ENCODE results near the gene PLEKHG4B. TPM values are rescaled to one million over a fixed set of nuclear protein-coding genes. Genes with fewer than 3 reads are reported as not detected.

Gene PLEKHG4B
- total RNA-seq, 1 experiment from 2014 or later, result 0.28 TPM

DNA sequence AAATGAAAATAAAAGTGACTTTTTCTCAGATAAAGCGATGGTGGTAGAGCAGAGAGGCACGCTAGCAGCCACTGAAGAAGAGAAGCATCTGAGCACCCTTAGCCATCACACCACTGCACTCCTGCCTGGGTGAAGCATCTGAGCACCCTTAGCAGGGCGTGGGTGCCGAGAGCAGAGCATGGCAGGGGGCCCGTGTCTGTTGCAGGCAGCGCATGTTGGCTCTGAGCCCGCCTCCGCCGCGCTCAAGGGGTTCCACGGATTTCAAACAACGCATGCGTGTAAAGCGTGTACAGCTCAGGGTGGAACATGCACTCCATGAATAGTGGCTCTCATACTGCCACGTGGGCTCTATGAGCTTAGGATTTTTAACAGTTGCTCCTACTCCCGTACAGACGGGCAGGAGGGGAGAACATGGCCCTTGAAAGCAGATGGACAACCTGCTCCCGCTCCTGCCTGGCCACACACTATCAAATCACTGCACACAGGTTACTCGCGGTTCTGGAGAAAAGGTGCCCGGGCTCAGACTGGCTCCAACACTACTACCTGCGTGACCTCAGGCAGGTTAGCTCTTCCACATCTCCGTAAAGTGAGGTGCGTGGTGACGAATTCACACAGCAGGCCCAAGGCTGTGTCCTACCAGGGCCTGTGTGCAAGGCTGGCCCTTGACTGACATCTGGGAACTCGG lies 111.4 kb downstream of the PLEKHG4B start:
- no peak for DNase-seq (ENCODE audit: low spot score)
- BruUV-seq (replicated peaks), result no TSS peak
- CTCF ChIA-PET, result no interaction called here
- H3K36me3 ChIP-seq (ENCODE audit: insufficient read depth, low read length, poor library complexity, severe bottlenecking), result peaks cover 19% of the 10 kb centered on the region
- H3K4me1 ChIP-seq (ENCODE audit: insufficient read depth, low read length, poor library complexity, severe bottlenecking), result no peaks in the 10 kb centered on the region
- POLR2A ChIA-PET (ENCODE audit: low non-redundant PET), result no interaction called here
- intact Hi-C loops (cut with micrococcal nuclease; ENCODE audit: unreplicated experiment), result no loop called here
- H3K27me3 ChIP-seq (replicated peaks; ENCODE audit: insufficient read depth, low read depth, low read length, poor library complexity), result no peaks in the 10 kb centered on the region
- H3K27ac ChIP-seq (ENCODE audit: low read depth, low read length, poor library complexity, severe bottlenecking), result no peak overlapping the region
- no peak overlapping the region for H3K4me3 ChIP-seq (ENCODE audit: low read depth, low read length, poor library complexity, severe bottlenecking)
- TF ChIP-seq EZH2 (IDR thresholded peaks at IDR 0.05; ENCODE audit: borderline replicate concordance, low read depth, low read length, poor library complexity, severe bottlenecking), result no peak
- TF ChIP-seq, protein P1, sequence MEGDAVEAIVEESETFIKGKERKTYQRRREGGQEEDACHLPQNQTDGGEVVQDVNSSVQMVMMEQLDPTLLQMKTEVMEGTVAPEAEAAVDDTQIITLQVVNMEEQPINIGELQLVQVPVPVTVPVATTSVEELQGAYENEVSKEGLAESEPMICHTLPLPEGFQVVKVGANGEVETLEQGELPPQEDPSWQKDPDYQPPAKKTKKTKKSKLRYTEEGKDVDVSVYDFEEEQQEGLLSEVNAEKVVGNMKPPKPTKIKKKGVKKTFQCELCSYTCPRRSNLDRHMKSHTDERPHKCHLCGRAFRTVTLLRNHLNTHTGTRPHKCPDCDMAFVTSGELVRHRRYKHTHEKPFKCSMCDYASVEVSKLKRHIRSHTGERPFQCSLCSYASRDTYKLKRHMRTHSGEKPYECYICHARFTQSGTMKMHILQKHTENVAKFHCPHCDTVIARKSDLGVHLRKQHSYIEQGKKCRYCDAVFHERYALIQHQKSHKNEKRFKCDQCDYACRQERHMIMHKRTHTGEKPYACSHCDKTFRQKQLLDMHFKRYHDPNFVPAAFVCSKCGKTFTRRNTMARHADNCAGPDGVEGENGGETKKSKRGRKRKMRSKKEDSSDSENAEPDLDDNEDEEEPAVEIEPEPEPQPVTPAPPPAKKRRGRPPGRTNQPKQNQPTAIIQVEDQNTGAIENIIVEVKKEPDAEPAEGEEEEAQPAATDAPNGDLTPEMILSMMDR (conservative IDR thresholded peaks at IDR 0.05; ENCODE audit: low read depth, low read length), result no peak
- no peaks in the 10 kb centered on the region for H3K9me3 ChIP-seq (ENCODE audit: low read depth, low read length, poor library complexity, severe bottlenecking)

DNA sequence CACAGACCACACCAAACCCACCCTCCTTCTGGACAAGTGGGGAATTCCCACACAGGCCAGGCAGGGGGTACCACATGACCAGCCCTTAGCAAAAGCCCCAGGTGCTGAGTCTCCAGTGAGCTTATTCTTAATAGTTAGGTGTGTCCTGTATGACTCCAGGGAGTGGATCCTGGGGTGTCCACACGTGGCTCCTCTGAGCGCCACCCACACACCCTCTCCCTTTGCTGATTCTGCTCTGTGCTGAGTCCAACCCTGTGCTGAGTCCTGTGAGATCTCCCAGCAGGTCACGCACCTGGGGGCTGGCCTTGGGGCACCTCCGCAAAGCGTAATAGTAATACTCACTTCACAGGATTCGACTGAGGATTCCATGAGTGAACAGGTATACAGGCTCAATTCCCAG lies 112.0 kb downstream of the PLEKHG4B start:
- Histone ChIP-seq H3K4me1 (ENCODE audit: insufficient read depth, low read length, poor library complexity, severe bottlenecking) (no peaks in the 10 kb centered on the region), H3K27ac (ENCODE audit: low read depth, low read length, poor library complexity, severe bottlenecking) (no peak overlapping the region), H3K4me3 (ENCODE audit: low read depth, low read length, poor library complexity, severe bottlenecking) (no peak overlapping the region), H3K9me3 (ENCODE audit: low read depth, low read length, poor library complexity, severe bottlenecking) (no peaks in the 10 kb centered on the region), H3K36me3 (ENCODE audit: insufficient read depth, low read length, poor library complexity, severe bottlenecking) (peaks cover 19% of the 10 kb centered on the region), H3K27me3 (replicated peaks; ENCODE audit: insufficient read depth, low read depth, low read length, poor library complexity) (no peaks in the 10 kb centered on the region)
- no peak for DNase-seq (ENCODE audit: low spot score)
- intact Hi-C loops (cut with micrococcal nuclease; ENCODE audit: unreplicated experiment), result no loop called here
- POLR2A ChIA-PET (ENCODE audit: low non-redundant PET), result no interaction called here
- no TSS peak for BruUV-seq (replicated peaks)
- CTCF ChIA-PET, result no interaction called here
- TF ChIP-seq, protein P1 (conservative IDR thresholded peaks at IDR 0.05; ENCODE audit: low read depth, low read length), result no peak
- no peak for TF ChIP-seq EZH2 (IDR thresholded peaks at IDR 0.05; ENCODE audit: borderline replicate concordance, low read depth, low read length, poor library complexity, severe bottlenecking)

GRCh38 chr5:204462-204861 lies 112.5 kb downstream of the PLEKHG4B start:
- TF ChIP-seq, protein P1 (conservative IDR thresholded peaks at IDR 0.05; ENCODE audit: low read depth, low read length), result no peak
- no peak for TF ChIP-seq EZH2 (IDR thresholded peaks at IDR 0.05; ENCODE audit: borderline replicate concordance, low read depth, low read length, poor library complexity, severe bottlenecking)
- CTCF ChIA-PET, result no interaction called here
- Histone ChIP-seq H3K27ac (ENCODE audit: low read depth, low read length, poor library complexity, severe bottlenecking) (no peak overlapping the region), H3K27me3 (replicated peaks; ENCODE audit: insufficient read depth, low read depth, low read length, poor library complexity) (no peaks in the 10 kb centered on the region), H3K4me1 (ENCODE audit: insufficient read depth, low read length, poor library complexity, severe bottlenecking) (no peaks in the 10 kb centered on the region), H3K9me3 (ENCODE audit: low read depth, low read length, poor library complexity, severe bottlenecking) (no peaks in the 10 kb centered on the region), H3K36me3 (ENCODE audit: insufficient read depth, low read length, poor library complexity, severe bottlenecking) (peaks cover 19% of the 10 kb centered on the region), H3K4me3 (ENCODE audit: low read depth, low read length, poor library complexity, severe bottlenecking) (no peak overlapping the region)
- intact Hi-C loops (cut with micrococcal nuclease; ENCODE audit: unreplicated experiment), result no loop called here
- POLR2A ChIA-PET (ENCODE audit: low non-redundant PET), result no interaction called here
- BruUV-seq (replicated peaks), result no TSS peak
- DNase-seq (ENCODE audit: low spot score), result no peak

All from A673 (cell line).